ENCODE results near the gene RAD51AP1. TPM values are rescaled to one million over a fixed set of nuclear protein-coding genes. Genes with fewer than 3 reads are reported as not detected.

RAD51AP1 gene, protein sequence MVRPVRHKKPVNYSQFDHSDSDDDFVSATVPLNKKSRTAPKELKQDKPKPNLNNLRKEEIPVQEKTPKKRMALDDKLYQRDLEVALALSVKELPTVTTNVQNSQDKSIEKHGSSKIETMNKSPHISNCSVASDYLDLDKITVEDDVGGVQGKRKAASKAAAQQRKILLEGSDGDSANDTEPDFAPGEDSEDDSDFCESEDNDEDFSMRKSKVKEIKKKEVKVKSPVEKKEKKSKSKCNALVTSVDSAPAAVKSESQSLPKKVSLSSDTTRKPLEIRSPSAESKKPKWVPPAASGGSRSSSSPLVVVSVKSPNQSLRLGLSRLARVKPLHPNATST
- total RNA-seq (1.9 TPM), polyA plus RNA-seq (1 to 10 TPM; 1.1 to 5.7 (median 3.2) TPM)

DNA sequence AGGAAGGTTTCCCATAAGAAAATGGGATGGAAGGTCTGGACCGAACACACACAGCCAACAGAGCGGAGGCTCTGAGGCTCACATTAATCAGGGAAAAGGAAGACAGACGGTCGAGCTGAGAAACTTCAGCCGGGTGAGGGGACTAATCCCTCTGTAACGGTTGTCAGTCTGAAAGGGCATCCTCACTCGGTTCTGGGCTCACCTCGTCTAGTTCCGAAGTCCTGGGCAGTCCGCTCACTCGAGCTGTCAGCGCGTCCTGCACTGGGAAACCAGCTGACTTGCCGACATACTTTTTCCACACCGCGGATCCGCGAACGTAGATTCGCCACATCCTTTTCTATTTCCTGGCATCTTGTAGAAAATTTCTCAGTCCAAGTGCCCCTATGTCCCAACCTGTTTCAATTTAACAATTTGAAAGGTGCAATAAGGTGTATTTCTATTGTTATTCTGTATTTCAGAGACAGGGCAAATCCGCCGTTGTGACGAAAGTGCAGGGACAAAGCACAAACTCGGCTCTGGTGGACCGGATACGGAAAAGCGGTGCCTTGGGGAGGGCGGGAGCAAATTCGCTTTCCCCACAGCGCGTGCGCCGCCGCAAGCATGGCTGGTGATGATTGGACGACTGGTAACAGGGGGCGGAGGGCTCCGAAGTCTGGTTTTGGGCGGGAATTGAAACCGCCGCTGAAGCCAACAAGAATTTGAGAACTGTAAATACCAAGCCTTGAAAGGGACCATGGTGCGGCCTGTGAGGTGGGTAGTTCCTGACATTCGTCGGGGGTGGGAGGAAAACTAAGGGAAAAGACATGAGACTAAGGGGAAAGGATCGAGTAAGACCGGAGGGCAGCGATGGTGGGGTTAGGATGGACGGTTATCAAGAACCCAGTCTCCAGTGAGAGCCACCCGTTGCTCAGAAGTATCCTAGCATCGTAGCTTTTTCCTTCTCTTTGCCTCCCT, at the start of gene RAD51AP1:
Gene RAD51AP1 (plus strand): TSS at position 684 of the 954 bp plus-strand sequence. CDS start 50 bp downstream, at position 734.
- H3K27me3 ChIP-seq (ENCODE audit: control insufficient read depth, insufficient read depth, low read length): no peaks in the 10 kb centered on the region
- ATAC-seq (ENCODE audit: low read depth in 2 of 2) (peak; percentile 98 to 99), DNase-seq (peak; percentile 92 to 99 (median 99))
- Mint-ChIP-seq H3K4me1 (peaks cover 10 to 35% (median 34%) of the 10 kb centered on the region in 4 donors), H3K4me3 (peak within 1 kb of the TSS; percentile 95 to 99 (median 98)), H3K9me3 (no peaks in the 10 kb centered on the region), H3K36me3 (no peaks in the 10 kb centered on the region), H3K27ac (peak within 1 kb of the TSS; percentile 97 to 100 (median 99)), H3K27me3 (peaks cover 6% of the 10 kb centered on the region)
- no peaks in the 10 kb centered on the region for H3K9me3 ChIP-seq (ENCODE audit: control insufficient read depth in 2 of 2, low read length in 2 of 2)
- H3K4me3 ChIP-seq (ENCODE audit: low read depth, low read length): peak within 1 kb of the TSS; percentile 100
- H3K27ac ChIP-seq (ENCODE audit: insufficient read depth, low read length, poor library complexity, severe bottlenecking): peak within 1 kb of the TSS; percentile 91
- peaks cover 13% of the 10 kb centered on the region for H3K36me3 ChIP-seq (ENCODE audit: control insufficient read depth, insufficient read depth, low read length)
- H3K4me1 ChIP-seq (ENCODE audit: control insufficient read depth, insufficient read depth, low read length, poor library complexity, severe bottlenecking): peaks cover 17% of the 10 kb centered on the region

DNA sequence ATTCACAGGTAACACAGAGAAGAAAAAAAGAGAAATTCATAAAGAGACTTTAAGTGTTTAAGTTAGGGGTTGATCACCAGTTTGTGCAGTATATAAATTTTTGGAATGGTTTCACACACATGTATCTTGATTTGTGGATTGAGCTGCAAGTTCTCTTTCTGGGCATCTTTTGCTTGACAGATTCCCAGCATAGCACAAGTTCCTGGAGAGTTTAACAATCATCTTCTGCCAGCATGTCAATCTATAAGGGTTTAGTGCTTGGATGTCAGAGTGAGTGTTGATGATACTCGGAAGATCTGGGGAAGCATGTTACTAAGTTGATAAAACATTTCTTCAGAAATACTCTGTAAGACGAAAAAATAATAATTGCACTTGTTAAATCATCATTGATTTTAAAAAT, 49.1 kb upstream of the RAD51AP1 start:
- no peak overlapping the region for H3K4me3 ChIP-seq (ENCODE audit: low read depth, low read length)
- Mint-ChIP-seq H3K4me3 (no peak overlapping the region), H3K4me1 (peaks cover 0 to 4% (median 1%) of the 10 kb centered on the region in 4 donors), H3K27me3 (no peaks in the 10 kb centered on the region), H3K36me3 (peaks cover 24% of the 10 kb centered on the region), H3K27ac (peak overlapping the region in 2 of 3 donors; percentile 3 to 5), H3K9me3 (no peaks in the 10 kb centered on the region)
- no peaks in the 10 kb centered on the region for H3K27me3 ChIP-seq (ENCODE audit: control insufficient read depth, insufficient read depth, low read length)
- peaks cover 33% of the 10 kb centered on the region for H3K36me3 ChIP-seq (ENCODE audit: control insufficient read depth, insufficient read depth, low read length)
- H3K27ac ChIP-seq (ENCODE audit: insufficient read depth, low read length, poor library complexity, severe bottlenecking): no peak overlapping the region
- DNase-seq (no peak), ATAC-seq (ENCODE audit: low read depth in 2 of 2) (no peak)
- no peaks in the 10 kb centered on the region for H3K9me3 ChIP-seq (ENCODE audit: control insufficient read depth in 2 of 2, low read length in 2 of 2)
- H3K4me1 ChIP-seq (ENCODE audit: control insufficient read depth, insufficient read depth, low read length, poor library complexity, severe bottlenecking): no peaks in the 10 kb centered on the region

DNA sequence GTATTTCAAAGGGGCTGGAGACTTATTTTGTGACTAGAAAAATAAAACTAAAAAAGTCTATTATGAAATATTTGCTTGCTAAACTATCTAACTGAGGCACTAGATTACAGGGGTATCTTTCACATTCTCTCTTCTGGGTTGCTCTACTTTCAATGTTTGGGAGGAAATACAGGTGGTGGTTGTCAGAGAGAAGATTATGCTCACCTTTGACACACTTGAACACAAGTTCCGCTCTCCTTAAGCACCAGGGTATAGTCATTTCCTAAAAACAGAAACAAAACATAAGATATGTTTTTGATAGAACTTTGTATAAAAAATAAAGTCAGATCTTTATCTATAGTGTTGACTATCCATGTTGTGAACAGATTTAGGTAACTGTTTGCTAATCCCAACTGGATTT, 47.7 kb upstream of the RAD51AP1 start:
- H3K36me3 Mint-ChIP-seq: peaks cover 24% of the 10 kb centered on the region
- ATAC-seq (ENCODE audit: low read depth in 2 of 2): no peak
- H3K9me3 Mint-ChIP-seq: no peaks in the 10 kb centered on the region
- Histone ChIP-seq H3K4me3 (ENCODE audit: low read depth, low read length) (no peak overlapping the region), H3K27me3 (ENCODE audit: control insufficient read depth, insufficient read depth, low read length) (no peaks in the 10 kb centered on the region), H3K27ac (ENCODE audit: insufficient read depth, low read length, poor library complexity, severe bottlenecking) (no peak overlapping the region), H3K9me3 (ENCODE audit: control insufficient read depth in 2 of 2, low read length in 2 of 2) (no peaks in the 10 kb centered on the region), H3K36me3 (ENCODE audit: control insufficient read depth, insufficient read depth, low read length) (peaks cover 33% of the 10 kb centered on the region), H3K4me1 (ENCODE audit: control insufficient read depth, insufficient read depth, low read length, poor library complexity, severe bottlenecking) (no peaks in the 10 kb centered on the region)
- H3K4me1 Mint-ChIP-seq: peaks cover 0 to 3% (median 1%) of the 10 kb centered on the region in 4 donors
- peak in 1 of 3 donors; percentile 12 for DNase-seq
- H3K27ac Mint-ChIP-seq: no peak overlapping the region
- H3K27me3 Mint-ChIP-seq: no peaks in the 10 kb centered on the region
- H3K4me3 Mint-ChIP-seq: no peak overlapping the region

DNA sequence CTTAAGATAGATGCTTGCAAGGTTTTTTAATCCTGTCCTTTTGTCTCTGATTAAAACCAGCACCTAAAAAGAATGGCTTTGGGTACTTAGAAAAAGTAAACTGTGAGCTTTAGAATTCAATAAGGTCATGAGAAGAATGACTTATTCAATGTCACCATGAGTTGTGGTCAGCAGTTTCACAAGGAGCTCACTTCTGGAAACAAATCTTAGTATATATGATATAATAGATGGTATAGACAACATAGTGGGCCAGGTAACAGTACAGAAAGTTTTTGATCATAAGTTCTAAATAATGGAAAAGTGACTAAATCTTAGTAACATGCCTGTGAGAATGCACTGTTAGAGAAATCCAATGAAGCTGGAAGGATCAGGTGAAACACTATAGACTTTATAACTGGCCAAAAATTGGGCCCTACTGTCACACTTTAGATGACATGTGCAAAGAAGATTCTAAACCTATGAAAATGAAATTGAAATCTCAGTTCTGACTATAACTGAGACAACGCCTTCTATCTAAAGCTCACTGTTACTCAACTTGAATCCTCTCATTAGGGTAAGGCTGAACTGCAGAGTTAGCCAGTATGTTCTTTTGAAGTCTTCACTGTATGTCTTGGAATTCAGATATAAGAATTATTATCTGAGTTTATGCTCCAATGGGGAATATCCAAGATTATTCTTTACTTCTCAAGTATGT, 42.4 kb upstream of the RAD51AP1 start:
- Histone ChIP-seq H3K27me3 (ENCODE audit: control insufficient read depth, insufficient read depth, low read length) (no peaks in the 10 kb centered on the region), H3K4me1 (ENCODE audit: control insufficient read depth, insufficient read depth, low read length, poor library complexity, severe bottlenecking) (no peaks in the 10 kb centered on the region), H3K27ac (ENCODE audit: insufficient read depth, low read length, poor library complexity, severe bottlenecking) (no peak overlapping the region), H3K36me3 (ENCODE audit: control insufficient read depth, insufficient read depth, low read length) (peaks cover 36% of the 10 kb centered on the region), H3K9me3 (ENCODE audit: control insufficient read depth in 2 of 2, low read length in 2 of 2) (no peaks in the 10 kb centered on the region), H3K4me3 (ENCODE audit: low read depth, low read length) (no peak overlapping the region)
- Mint-ChIP-seq H3K36me3 (peaks cover 42% of the 10 kb centered on the region), H3K9me3 (no peaks in the 10 kb centered on the region), H3K4me3 (no peak overlapping the region), H3K27me3 (no peaks in the 10 kb centered on the region), H3K4me1 (peaks cover 0 to 5% (median 3%) of the 10 kb centered on the region in 4 donors), H3K27ac (no peak overlapping the region)
- DNase-seq (peak in 1 of 3 donors; percentile 32), ATAC-seq (ENCODE audit: low read depth in 2 of 2) (no peak)

DNA sequence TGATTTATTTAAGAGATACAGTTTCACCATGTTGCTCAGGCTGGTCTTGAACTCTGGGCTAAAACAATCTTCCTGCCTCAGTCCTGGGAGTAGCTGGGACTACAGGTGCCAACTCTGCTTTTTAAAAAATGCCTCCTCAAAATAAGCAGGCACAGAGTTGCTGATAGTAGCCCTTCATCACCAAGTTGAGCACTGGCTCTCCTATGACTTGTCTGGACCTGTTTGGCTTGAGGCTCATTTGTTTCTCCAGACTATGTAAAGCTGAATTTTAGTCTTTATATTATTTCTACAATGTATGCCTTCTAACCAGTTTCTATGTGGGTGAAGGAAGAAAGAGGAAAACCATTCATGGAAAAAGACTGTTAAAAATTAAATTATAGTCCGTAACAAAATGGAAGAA, 39.5 kb upstream of the RAD51AP1 start:
- DNase-seq (no peak), ATAC-seq (ENCODE audit: low read depth in 2 of 2) (no peak)
- Mint-ChIP-seq H3K4me3 (no peak overlapping the region), H3K9me3 (no peaks in the 10 kb centered on the region), H3K27me3 (no peaks in the 10 kb centered on the region), H3K4me1 (peaks cover 0 to 9% (median 6%) of the 10 kb centered on the region in 4 donors), H3K36me3 (peaks cover 54% of the 10 kb centered on the region), H3K27ac (peak overlapping the region in 1 of 3 donors; percentile 25)
- no peak overlapping the region for H3K4me3 ChIP-seq (ENCODE audit: low read depth, low read length)
- no peak overlapping the region for H3K27ac ChIP-seq (ENCODE audit: insufficient read depth, low read length, poor library complexity, severe bottlenecking)
- peaks cover 47% of the 10 kb centered on the region for H3K36me3 ChIP-seq (ENCODE audit: control insufficient read depth, insufficient read depth, low read length)
- H3K4me1 ChIP-seq (ENCODE audit: control insufficient read depth, insufficient read depth, low read length, poor library complexity, severe bottlenecking): no peaks in the 10 kb centered on the region
- H3K27me3 ChIP-seq (ENCODE audit: control insufficient read depth, insufficient read depth, low read length): no peaks in the 10 kb centered on the region
- H3K9me3 ChIP-seq (ENCODE audit: control insufficient read depth in 2 of 2, low read length in 2 of 2): no peaks in the 10 kb centered on the region

DNA sequence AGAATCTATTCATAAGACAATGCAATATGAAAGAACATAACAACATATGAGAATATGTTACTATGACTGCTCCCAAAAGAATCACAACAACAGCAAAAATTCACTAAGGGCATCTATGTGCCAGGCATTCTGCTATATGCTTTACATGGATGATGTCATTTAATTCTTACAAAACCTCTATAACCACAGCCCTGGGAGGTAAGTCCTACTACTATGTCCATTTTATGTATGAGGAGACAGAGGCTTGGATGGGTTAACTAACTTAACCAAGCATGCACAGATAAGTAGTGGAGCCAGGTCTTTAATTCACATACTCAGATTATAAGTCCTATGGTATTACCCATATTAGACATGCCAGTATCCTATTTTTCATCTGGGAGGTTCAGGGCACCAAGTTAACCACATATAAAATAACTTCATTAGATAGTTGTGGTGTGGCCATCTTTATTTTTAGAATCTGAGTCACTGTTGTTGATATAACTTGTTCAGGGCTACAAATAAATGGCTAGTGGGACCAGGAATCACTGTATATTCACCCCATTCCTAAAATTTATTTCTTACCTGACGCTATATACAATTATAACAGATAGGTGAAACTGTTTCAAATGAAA, 33.2 kb upstream of the RAD51AP1 start:
- Mint-ChIP-seq H3K4me3 (peak overlapping the region in 3 of 4 donors; percentile 1 to 21 (median 2)), H3K27me3 (no peaks in the 10 kb centered on the region), H3K27ac (peak overlapping the region; percentile 1 to 82 (median 12)), H3K9me3 (no peaks in the 10 kb centered on the region), H3K36me3 (peaks cover 26% of the 10 kb centered on the region), H3K4me1 (peaks cover 19 to 29% (median 27%) of the 10 kb centered on the region in 4 donors)
- Histone ChIP-seq H3K36me3 (ENCODE audit: control insufficient read depth, insufficient read depth, low read length) (peaks cover 17% of the 10 kb centered on the region), H3K4me1 (ENCODE audit: control insufficient read depth, insufficient read depth, low read length, poor library complexity, severe bottlenecking) (peaks cover 23% of the 10 kb centered on the region), H3K27ac (ENCODE audit: insufficient read depth, low read length, poor library complexity, severe bottlenecking) (peak overlapping the region; percentile 74), H3K9me3 (ENCODE audit: control insufficient read depth in 2 of 2, low read length in 2 of 2) (no peaks in the 10 kb centered on the region), H3K4me3 (ENCODE audit: low read depth, low read length) (no peak overlapping the region), H3K27me3 (ENCODE audit: control insufficient read depth, insufficient read depth, low read length) (no peaks in the 10 kb centered on the region)
- no peak for DNase-seq
- ATAC-seq (ENCODE audit: low read depth in 2 of 2): no peak

DNA sequence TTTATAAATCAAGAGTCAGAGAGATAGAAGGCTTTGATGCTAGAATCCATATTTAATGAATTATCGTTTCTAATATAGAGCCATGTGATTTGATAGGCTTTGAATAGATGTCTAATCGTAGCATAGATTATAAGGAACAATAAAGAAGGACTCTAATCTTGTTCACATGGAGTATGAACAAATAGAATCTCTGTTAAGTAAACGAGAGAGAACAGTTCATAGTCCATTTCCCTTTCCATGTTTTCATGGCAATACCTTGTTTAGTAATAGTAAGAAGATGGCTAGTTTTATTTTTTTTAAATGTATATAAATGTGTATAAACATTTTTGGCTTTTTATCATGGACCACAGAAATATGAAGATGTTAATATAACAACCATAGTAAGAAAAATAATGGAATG, 32.3 kb upstream of the RAD51AP1 start:
- H3K9me3 ChIP-seq (ENCODE audit: control insufficient read depth in 2 of 2, low read length in 2 of 2): no peaks in the 10 kb centered on the region
- Mint-ChIP-seq H3K36me3 (peaks cover 22% of the 10 kb centered on the region), H3K4me3 (peak overlapping the region in 3 of 4 donors; percentile 22 to 68 (median 64)), H3K27ac (peak overlapping the region; percentile 67 to 89 (median 68)), H3K9me3 (no peaks in the 10 kb centered on the region), H3K27me3 (no peaks in the 10 kb centered on the region), H3K4me1 (peaks cover 17 to 29% (median 27%) of the 10 kb centered on the region in 4 donors)
- ATAC-seq (ENCODE audit: low read depth in 2 of 2) (no peak), DNase-seq (no peak)
- H3K36me3 ChIP-seq (ENCODE audit: control insufficient read depth, insufficient read depth, low read length): peaks cover 17% of the 10 kb centered on the region
- peak overlapping the region; percentile 74 for H3K27ac ChIP-seq (ENCODE audit: insufficient read depth, low read length, poor library complexity, severe bottlenecking)
- H3K4me3 ChIP-seq (ENCODE audit: low read depth, low read length): peak overlapping the region; percentile 61
- peaks cover 23% of the 10 kb centered on the region for H3K4me1 ChIP-seq (ENCODE audit: control insufficient read depth, insufficient read depth, low read length, poor library complexity, severe bottlenecking)
- no peaks in the 10 kb centered on the region for H3K27me3 ChIP-seq (ENCODE audit: control insufficient read depth, insufficient read depth, low read length)
